Measurements from ENCODE around the gene IL1F10. TPM values are rescaled to one million over a fixed set of nuclear protein-coding genes. Genes with fewer than 3 reads are reported as not detected.

The IL1F10 gene, protein sequence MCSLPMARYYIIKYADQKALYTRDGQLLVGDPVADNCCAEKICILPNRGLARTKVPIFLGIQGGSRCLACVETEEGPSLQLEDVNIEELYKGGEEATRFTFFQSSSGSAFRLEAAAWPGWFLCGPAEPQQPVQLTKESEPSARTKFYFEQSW
- total RNA-seq (not detected), polyA plus RNA-seq (ENCODE audit: insufficient read depth in 1 of 8, insufficient read length in 8 of 8, low replicate concordance in 1 of 8) (not detected)
- long read RNA-seq, donor 1, result 0 reads
- long read RNA-seq, donor 2, result 0 reads
- long read RNA-seq, donor 3, result 0 reads
- long read RNA-seq, donor 4, result 0 reads
- long read RNA-seq, donor 5, result 0 reads
- long read RNA-seq, donor 6, result 0 reads
- long read RNA-seq, donor 7, result 0 reads
- long read RNA-seq, donor 8, result 0 reads
- long read RNA-seq, donor 9, result 0 reads
- long read RNA-seq, donor 10, result 0 reads
- long read RNA-seq, donor 11, result 0 reads

DNA sequence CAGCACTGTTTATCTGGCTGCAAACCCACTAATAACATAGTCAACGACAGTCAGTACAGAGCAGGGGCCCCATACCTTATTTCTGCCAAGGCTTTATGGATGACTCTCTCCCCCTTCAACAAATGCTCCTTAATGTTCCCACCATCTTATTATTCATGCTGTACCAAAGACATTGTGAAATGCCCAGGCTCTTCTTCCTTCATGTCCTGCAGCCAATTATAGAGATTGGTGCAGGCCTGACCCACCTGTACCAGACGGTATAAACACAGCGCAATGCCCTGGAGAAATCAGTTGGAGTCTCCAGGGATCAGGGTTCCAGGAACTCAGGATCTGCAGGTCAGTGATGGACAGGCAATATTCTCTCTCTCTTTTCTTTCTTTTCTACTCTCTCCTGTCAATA lies at the start of gene IL1F10:
Gene IL1F10 (plus strand): TSS at position 290 of the 400 bp plus-strand sequence. CDS start 4,769 bp downstream, outside the sequence.
- 68% methylated on average over 3 of the region's 3 CpGs for WGBS (ENCODE audit: insufficient coverage)
- DNase-seq, result no peak
- H3K36me3 ChIP-seq (ENCODE audit: control insufficient read depth, insufficient read depth, low read length), result no peaks in the 10 kb centered on the region

GRCh38 chr2:113018509-113018908 lies 49.3 kb upstream of the IL1F10 start:
- H3K4me1 ChIP-seq (ENCODE audit: control insufficient read depth, insufficient read depth, low read length), result no peaks in the 10 kb centered on the region
- H3K27ac ChIP-seq (ENCODE audit: low read length), result no peak overlapping the region
- no peak for DNase-seq
- 90% methylated on average over 3 of the region's 3 CpGs for WGBS (ENCODE audit: insufficient coverage)
- H3K36me3 ChIP-seq (ENCODE audit: control insufficient read depth, insufficient read depth, low read length), result no peaks in the 10 kb centered on the region
- H3K9me3 ChIP-seq (replicated peaks; ENCODE audit: control insufficient read depth, low read depth, low read length), result no peaks in the 10 kb centered on the region
- no peaks in the 10 kb centered on the region for H3K27me3 ChIP-seq (ENCODE audit: control insufficient read depth, insufficient read depth, low read length)
- no peak overlapping the region for H3K4me3 ChIP-seq (ENCODE audit: low read length)

More for the DNA sequence above, at the start of gene IL1F10:
- no peak within 1 kb of the TSS for H3K27ac ChIP-seq (ENCODE audit: low read length)
- H3K4me3 ChIP-seq (ENCODE audit: low read length), result no peak within 1 kb of the TSS
- no peaks in the 10 kb centered on the region for H3K9me3 ChIP-seq (replicated peaks; ENCODE audit: control insufficient read depth, low read depth, low read length)
- no peaks in the 10 kb centered on the region for H3K4me1 ChIP-seq (ENCODE audit: control insufficient read depth, insufficient read depth, low read length)
- no peaks in the 10 kb centered on the region for H3K27me3 ChIP-seq (ENCODE audit: control insufficient read depth, insufficient read depth, low read length)

GRCh38 chr2:113021312-113021711 lies 46.5 kb upstream of the IL1F10 start:
- Histone ChIP-seq H3K27ac (ENCODE audit: low read length) (no peak overlapping the region), H3K4me1 (ENCODE audit: control insufficient read depth, insufficient read depth, low read length) (no peaks in the 10 kb centered on the region), H3K4me3 (ENCODE audit: low read length) (no peak overlapping the region), H3K9me3 (replicated peaks; ENCODE audit: control insufficient read depth, low read depth, low read length) (no peaks in the 10 kb centered on the region), H3K36me3 (ENCODE audit: control insufficient read depth, insufficient read depth, low read length) (no peaks in the 10 kb centered on the region), H3K27me3 (ENCODE audit: control insufficient read depth, insufficient read depth, low read length) (no peaks in the 10 kb centered on the region)
- DNase-seq, result no peak
- WGBS (ENCODE audit: insufficient coverage), result 42% methylated on average over 3 of the region's 4 CpGs

DNA sequence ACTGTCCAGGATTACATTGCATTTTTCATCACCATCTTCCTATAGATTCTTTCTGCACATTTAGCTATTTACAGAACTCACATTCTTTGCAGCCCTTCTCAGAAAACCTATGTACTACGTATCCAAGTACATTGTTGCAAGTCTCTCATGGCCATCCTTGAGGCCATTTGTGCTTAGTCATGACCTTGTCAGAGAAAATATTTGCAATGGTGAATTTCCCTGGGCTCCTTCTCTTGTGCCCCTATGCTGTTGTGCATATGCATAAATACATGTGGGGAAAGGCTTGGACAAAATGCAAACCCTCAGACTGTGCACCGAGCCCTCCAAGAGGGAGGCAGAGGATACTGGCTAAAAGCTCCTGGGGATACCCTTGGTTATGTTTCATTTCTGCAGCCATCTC lies 43.0 kb upstream of the IL1F10 start:
- Histone ChIP-seq H3K4me1 (ENCODE audit: control insufficient read depth, insufficient read depth, low read length) (no peaks in the 10 kb centered on the region), H3K27me3 (ENCODE audit: control insufficient read depth, insufficient read depth, low read length) (no peaks in the 10 kb centered on the region), H3K27ac (ENCODE audit: low read length) (no peak overlapping the region), H3K9me3 (replicated peaks; ENCODE audit: control insufficient read depth, low read depth, low read length) (no peaks in the 10 kb centered on the region), H3K36me3 (ENCODE audit: control insufficient read depth, insufficient read depth, low read length) (no peaks in the 10 kb centered on the region), H3K4me3 (ENCODE audit: low read length) (no peak overlapping the region)
- no CpG with 5 or more reads among the region's 2 CpGs for WGBS (ENCODE audit: insufficient coverage)
- DNase-seq, result no peak

GRCh38 chr2:113025737-113026136 lies 42.0 kb upstream of the IL1F10 start:
- Histone ChIP-seq H3K27me3 (ENCODE audit: control insufficient read depth, insufficient read depth, low read length) (no peaks in the 10 kb centered on the region), H3K4me3 (ENCODE audit: low read length) (no peak overlapping the region), H3K9me3 (replicated peaks; ENCODE audit: control insufficient read depth, low read depth, low read length) (no peaks in the 10 kb centered on the region), H3K27ac (ENCODE audit: low read length) (no peak overlapping the region), H3K36me3 (ENCODE audit: control insufficient read depth, insufficient read depth, low read length) (no peaks in the 10 kb centered on the region), H3K4me1 (ENCODE audit: control insufficient read depth, insufficient read depth, low read length) (no peaks in the 10 kb centered on the region)
- DNase-seq, result peak; percentile 9
- WGBS (ENCODE audit: insufficient coverage), result 5% methylated on average over 1 of the region's 2 CpGs

DNA sequence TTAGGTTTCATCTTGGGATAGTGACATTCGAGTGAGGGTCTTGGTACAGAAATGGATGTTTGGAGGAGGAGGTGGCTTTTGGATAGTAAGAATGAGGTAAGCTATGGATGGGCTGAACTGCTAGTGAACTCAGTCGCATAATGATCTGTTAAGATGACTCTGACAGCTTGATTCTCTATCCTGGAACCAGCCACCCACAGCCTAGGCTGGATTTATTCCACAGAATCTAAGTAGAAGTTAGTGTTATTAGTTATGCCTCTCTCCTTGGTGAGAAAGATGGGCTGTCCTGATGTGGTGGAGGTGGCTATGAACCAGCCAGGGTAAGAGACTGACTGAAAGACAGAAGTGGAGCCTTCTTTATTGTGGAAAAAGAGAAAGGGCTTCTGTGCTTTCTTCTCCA lies 40.1 kb upstream of the IL1F10 start:
- Histone ChIP-seq H3K4me3 (ENCODE audit: low read length) (no peak overlapping the region), H3K9me3 (replicated peaks; ENCODE audit: control insufficient read depth, low read depth, low read length) (no peaks in the 10 kb centered on the region), H3K36me3 (ENCODE audit: control insufficient read depth, insufficient read depth, low read length) (no peaks in the 10 kb centered on the region), H3K4me1 (ENCODE audit: control insufficient read depth, insufficient read depth, low read length) (no peaks in the 10 kb centered on the region), H3K27ac (ENCODE audit: low read length) (no peak overlapping the region), H3K27me3 (ENCODE audit: control insufficient read depth, insufficient read depth, low read length) (no peaks in the 10 kb centered on the region)
- no peak for DNase-seq
- 67% methylated on average over 1 of the region's 2 CpGs for WGBS (ENCODE audit: insufficient coverage)

DNA sequence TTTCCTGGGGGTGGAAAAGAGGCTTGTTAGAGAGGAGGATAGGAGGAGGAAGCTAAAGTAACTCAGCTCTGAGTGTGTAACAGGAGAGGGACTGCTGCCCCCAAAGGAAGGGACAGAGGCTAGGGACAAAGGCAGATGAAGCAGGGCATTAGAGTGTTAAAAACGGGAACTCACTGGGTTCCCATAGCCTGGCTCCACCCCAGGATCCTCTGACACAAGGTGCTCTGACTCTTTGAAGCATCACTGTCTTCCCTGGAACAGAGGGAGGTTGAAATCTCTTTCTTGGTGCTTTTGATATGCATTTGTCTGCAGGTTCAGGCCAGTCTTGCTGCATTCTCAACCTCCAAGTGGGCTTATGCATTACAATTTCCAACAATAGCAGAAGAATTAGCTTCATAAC lies 39.7 kb upstream of the IL1F10 start:
- no peak overlapping the region for H3K27ac ChIP-seq (ENCODE audit: low read length)
- no CpG with 5 or more reads among the region's 1 CpG for WGBS (ENCODE audit: insufficient coverage)
- no peaks in the 10 kb centered on the region for H3K36me3 ChIP-seq (ENCODE audit: control insufficient read depth, insufficient read depth, low read length)
- no peak for DNase-seq
- H3K27me3 ChIP-seq (ENCODE audit: control insufficient read depth, insufficient read depth, low read length), result no peaks in the 10 kb centered on the region
- no peaks in the 10 kb centered on the region for H3K4me1 ChIP-seq (ENCODE audit: control insufficient read depth, insufficient read depth, low read length)
- no peaks in the 10 kb centered on the region for H3K9me3 ChIP-seq (replicated peaks; ENCODE audit: control insufficient read depth, low read depth, low read length)
- H3K4me3 ChIP-seq (ENCODE audit: low read length), result no peak overlapping the region

- Histone ChIP-seq H3K4me1 (ENCODE audit: control insufficient read depth, insufficient read depth, low read length) (no peaks in the 10 kb centered on the region), H3K9me3 (replicated peaks; ENCODE audit: control insufficient read depth, low read depth, low read length) (no peaks in the 10 kb centered on the region), H3K27me3 (ENCODE audit: control insufficient read depth, insufficient read depth, low read length) (no peaks in the 10 kb centered on the region), H3K27ac (ENCODE audit: low read length) (no peak overlapping the region), H3K4me3 (ENCODE audit: low read length) (no peak overlapping the region), H3K36me3 (ENCODE audit: control insufficient read depth, insufficient read depth, low read length) (no peaks in the 10 kb centered on the region)
- WGBS (ENCODE audit: insufficient coverage), result 100% methylated on average over 1 of the region's 1 CpG
- no peak for DNase-seq
Measured at GRCh38 chr2:113032737-113033136, 35.0 kb upstream of the IL1F10 start.

GRCh38 chr2:113034016-113034415 lies 33.8 kb upstream of the IL1F10 start:
- Histone ChIP-seq H3K4me1 (ENCODE audit: control insufficient read depth, insufficient read depth, low read length) (no peaks in the 10 kb centered on the region), H3K27me3 (ENCODE audit: control insufficient read depth, insufficient read depth, low read length) (no peaks in the 10 kb centered on the region), H3K4me3 (ENCODE audit: low read length) (no peak overlapping the region), H3K36me3 (ENCODE audit: control insufficient read depth, insufficient read depth, low read length) (no peaks in the 10 kb centered on the region), H3K27ac (ENCODE audit: low read length) (no peak overlapping the region), H3K9me3 (replicated peaks; ENCODE audit: control insufficient read depth, low read depth, low read length) (no peaks in the 10 kb centered on the region)
- 86% methylated on average over 3 of the region's 3 CpGs for WGBS (ENCODE audit: insufficient coverage)
- no peak for DNase-seq

DNA sequence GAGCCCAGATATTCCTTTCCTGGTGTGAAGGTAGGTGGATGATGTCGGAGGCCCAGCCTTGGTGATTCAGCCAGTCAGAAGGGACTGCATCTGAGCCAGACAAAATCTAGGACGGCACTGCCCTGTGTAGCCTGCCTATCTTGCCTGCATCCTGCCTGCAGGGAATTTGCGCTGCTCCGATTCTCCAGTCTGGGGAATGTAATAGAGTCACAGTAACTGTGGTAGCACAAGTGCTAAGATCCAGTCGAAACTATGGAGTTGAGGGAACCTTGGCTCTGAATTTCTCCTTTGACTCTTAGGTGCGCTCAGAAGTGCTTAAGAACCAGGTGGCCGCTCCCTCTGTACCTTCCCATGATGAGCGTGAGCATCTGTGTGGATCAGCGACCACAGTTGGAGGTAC lies 31.0 kb upstream of the IL1F10 start:
- Histone ChIP-seq H3K27me3 (ENCODE audit: control insufficient read depth, insufficient read depth, low read length) (no peaks in the 10 kb centered on the region), H3K27ac (ENCODE audit: low read length) (no peak overlapping the region), H3K4me3 (ENCODE audit: low read length) (no peak overlapping the region), H3K4me1 (ENCODE audit: control insufficient read depth, insufficient read depth, low read length) (no peaks in the 10 kb centered on the region), H3K36me3 (ENCODE audit: control insufficient read depth, insufficient read depth, low read length) (no peaks in the 10 kb centered on the region), H3K9me3 (replicated peaks; ENCODE audit: control insufficient read depth, low read depth, low read length) (no peaks in the 10 kb centered on the region)
- 86% methylated on average over 9 of the region's 9 CpGs for WGBS (ENCODE audit: insufficient coverage)
- DNase-seq, result no peak

Data from muscle of leg (tissue), 16 donors.